ENCODE data around the gene RBBP8.

Gene RBBP8

DNA sequence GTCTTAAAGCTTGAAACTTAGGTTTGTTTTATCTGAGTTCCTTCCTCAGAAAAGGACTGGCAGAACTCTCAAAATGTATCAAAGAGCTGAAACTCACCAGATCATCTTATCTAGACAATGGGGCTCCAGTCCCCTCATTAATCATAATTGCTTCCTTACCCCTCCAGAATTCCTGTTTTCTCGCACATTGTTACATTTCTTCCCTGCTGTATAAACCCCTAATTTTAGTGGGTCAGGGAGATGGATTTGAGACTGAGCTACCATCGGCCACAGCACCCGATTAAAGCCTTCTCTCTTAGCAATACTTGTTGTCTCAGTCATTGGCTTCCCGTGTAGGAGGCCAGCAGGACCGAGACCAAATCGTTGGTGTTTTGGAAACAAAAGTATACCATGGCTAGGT, 130.4 kb downstream of the RBBP8 start:
- TF ChIP-seq, protein P1, sequence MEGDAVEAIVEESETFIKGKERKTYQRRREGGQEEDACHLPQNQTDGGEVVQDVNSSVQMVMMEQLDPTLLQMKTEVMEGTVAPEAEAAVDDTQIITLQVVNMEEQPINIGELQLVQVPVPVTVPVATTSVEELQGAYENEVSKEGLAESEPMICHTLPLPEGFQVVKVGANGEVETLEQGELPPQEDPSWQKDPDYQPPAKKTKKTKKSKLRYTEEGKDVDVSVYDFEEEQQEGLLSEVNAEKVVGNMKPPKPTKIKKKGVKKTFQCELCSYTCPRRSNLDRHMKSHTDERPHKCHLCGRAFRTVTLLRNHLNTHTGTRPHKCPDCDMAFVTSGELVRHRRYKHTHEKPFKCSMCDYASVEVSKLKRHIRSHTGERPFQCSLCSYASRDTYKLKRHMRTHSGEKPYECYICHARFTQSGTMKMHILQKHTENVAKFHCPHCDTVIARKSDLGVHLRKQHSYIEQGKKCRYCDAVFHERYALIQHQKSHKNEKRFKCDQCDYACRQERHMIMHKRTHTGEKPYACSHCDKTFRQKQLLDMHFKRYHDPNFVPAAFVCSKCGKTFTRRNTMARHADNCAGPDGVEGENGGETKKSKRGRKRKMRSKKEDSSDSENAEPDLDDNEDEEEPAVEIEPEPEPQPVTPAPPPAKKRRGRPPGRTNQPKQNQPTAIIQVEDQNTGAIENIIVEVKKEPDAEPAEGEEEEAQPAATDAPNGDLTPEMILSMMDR (IDR thresholded peaks at IDR 0.05; ENCODE audit: control insufficient read depth, extremely low read depth, insufficient read depth): no peak
- DNase-seq (ENCODE audit: low read depth): no peak
- no peak overlapping the region for H3K4me3 ChIP-seq (ENCODE audit: low read depth, low read length)

DNA sequence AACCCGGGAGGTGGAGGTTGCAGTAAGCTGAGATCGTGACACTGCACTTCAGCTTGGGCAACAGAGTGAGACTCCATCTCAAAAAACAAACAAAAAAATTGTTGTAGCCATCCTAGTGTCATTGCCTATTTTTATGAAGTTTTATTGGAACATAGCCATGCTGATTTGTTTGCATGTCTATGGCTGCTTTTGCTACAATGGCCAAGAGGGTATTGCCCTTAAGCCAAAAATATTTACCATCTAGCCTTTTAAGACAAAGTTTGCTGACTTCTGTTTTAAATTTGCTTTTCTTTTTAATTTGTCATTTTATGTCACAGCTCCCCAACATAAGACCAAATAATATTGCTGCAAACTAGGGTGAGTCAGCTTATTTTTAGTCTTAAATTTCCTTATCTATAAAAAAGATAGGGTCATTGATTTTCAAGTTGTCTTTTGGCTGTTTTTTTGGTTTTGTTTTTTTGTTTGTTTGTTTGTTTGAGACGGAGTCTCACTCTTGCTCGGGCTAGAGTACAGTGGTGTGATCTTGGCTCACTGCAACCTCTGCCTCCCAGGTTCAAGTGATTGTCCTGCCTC, 132.2 kb downstream of the RBBP8 start:
- no peak overlapping the region for H3K4me3 ChIP-seq (ENCODE audit: low read depth, low read length)
- no peak for DNase-seq (ENCODE audit: low read depth)
- TF ChIP-seq, protein P1 (IDR thresholded peaks at IDR 0.05; ENCODE audit: control insufficient read depth, extremely low read depth, insufficient read depth): no peak

DNA sequence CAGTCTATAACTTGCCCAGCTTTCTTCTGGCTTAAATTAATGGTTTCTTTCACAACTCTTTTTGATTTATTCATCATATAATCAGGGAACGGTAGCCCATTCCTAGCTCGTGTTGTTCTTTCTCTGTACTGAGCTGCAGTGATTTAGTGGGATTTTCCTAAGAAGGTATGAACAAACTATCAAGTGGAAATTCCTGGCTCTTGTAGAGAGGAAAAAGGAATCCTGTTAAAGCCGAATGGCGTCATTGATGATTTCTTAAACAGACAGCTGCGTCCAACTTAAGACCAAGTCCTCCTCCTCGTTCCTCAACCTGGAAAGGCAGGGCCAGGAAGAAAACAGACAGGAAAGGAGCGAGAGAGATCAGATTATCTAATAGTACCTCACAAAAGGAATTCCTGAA, 132.9 kb downstream of the RBBP8 start:
- H3K4me3 ChIP-seq (ENCODE audit: low read depth, low read length): no peak overlapping the region
- DNase-seq (ENCODE audit: low read depth): no peak
- TF ChIP-seq, protein P1 (IDR thresholded peaks at IDR 0.05; ENCODE audit: control insufficient read depth, extremely low read depth, insufficient read depth): no peak

DNA sequence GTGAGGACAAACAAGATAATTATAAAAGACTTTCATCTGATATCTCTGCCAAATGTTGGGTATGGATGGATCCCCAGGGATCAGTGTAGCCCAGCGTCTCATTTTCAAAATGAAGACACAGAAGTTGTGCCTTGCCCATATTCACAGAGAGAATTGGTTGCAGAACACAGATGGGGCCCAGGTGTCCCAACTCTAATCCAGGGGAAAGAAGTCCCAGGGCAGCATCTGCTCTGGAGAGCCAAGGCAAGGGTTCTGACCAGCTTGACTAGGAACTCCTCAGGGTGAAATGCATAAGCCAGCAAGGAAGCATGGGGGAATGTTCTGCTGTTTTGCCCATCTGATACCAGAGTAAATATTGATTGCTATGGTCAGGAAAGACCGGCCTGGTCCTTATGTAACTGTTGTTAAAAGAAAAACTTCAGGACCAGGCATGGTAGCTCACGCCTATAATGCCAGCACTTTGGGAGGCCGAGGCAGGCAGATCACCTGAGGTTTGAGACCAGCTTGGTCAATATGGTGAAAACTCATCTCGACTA, 133.4 kb downstream of the RBBP8 start:
- no peak for DNase-seq (ENCODE audit: low read depth)

DNA sequence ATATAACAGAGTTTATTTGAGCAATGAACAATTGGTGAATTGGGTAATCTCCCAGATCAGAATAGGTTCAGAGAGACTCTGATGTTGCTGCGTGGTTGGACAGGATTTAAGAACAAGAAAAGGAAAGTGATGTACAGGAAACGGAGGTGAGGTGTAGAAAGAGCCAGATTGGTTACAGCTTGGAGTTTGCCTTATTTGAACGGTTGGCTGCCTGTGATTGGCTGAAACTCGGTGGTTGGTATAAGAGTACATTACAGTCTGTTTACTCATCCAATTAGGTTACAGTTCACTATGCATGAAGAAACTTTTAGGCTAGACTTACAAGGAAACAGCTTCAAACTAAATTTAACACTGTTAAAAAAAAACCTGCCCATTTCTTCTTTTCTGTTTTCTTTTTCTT, 134.1 kb downstream of the RBBP8 start:
- TF ChIP-seq, protein P1 (IDR thresholded peaks at IDR 0.05; ENCODE audit: control insufficient read depth, extremely low read depth, insufficient read depth): no peak
- DNase-seq (ENCODE audit: low read depth): no peak

More for the DNA sequence above, 133.4 kb downstream of the RBBP8 start:
- TF ChIP-seq, protein P1 (IDR thresholded peaks at IDR 0.05; ENCODE audit: control insufficient read depth, extremely low read depth, insufficient read depth): no peak
- no peak overlapping the region for H3K4me3 ChIP-seq (ENCODE audit: low read depth, low read length)

DNA sequence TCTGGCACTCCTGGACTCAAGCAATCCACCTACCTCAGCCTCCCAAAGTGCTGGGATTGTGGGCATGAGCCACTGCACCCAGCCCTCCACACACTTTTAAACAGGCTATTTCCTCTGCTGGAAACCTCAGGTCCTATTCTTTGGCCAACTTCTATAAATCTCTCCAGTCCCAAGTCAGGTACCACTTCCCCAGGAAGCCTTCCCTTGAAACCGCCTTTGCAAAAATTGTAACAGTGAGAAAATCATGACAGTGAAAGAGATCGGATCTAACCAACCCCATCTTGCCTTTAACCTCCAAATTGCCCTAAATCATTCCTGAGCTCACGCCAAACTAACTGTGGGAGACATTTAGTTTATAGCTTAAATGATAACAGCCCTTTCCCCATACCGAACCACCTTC, 134.9 kb downstream of the RBBP8 start:
- TF ChIP-seq, protein P1 (IDR thresholded peaks at IDR 0.05; ENCODE audit: control insufficient read depth, extremely low read depth, insufficient read depth): no peak
- DNase-seq (ENCODE audit: low read depth): no peak
- no peak overlapping the region for H3K4me3 ChIP-seq (ENCODE audit: low read depth, low read length)

More for the DNA sequence above, 134.1 kb downstream of the RBBP8 start:
- no peak overlapping the region for H3K4me3 ChIP-seq (ENCODE audit: low read depth, low read length)
